ENCODE results near the gene NDUFA6.
A peak's percentile ranks its signal among the peaks of the same experiment; 100 is the strongest.
"Not testable (repeated sequence)": the region's sequence is repeated elsewhere in the genome, so short reads cannot be mapped to it uniquely, and the experiment has no call there.

The NDUFA6 gene

DNA sequence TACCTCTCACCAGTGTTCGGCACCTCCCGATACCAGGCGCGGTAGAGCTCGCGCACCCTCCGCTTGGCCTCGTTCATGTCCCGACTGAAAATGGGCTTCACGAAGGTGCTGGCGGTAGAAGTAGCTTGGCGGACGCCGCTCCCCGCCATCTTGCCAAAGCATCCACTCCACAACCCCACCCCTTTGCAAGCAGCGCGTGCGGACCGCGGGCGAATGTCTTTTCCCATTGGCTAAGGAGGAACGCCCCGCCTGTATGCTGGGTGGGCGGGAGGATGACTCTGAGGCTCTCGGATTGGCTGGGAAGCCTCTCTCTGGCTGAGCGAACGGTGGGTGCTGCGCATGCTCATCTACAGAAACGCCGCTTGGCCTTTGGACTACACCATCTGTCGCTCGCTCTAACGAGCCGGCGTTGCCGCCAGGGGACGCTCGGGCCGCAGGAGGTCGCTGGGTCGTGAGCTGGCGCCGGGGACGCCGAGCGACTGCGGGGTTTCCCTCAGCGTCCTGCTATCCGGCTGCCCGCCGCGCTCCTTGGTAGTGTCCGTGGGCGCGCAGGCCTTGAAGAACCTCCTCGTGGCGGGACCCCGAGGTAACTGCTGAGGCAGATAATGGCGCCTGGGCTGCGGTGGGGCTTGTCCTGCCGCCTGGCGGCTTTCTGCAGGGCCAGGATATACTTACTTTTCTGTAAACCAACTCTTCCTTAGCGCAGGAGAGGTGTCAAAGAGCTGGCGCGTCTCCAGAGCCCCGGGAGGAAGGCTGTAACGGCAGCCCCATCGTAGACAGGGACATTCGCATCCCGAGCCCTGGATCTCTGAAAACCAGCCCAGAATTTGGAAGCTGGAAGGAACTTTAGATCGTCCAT is at the start of gene NDUFA6:
TSS of gene NDUFA6 (minus strand) at position 177 of the 859 bp plus-strand sequence. CDS start at position 149, 28 bp downstream.
- peak; percentile 60 for DNase-seq

GRCh38 chr22:42140153-42140552 is 49.6 kb upstream of the NDUFA6 start:
- DNase-seq: not testable (repeated sequence)

GRCh38 chr22:42139508-42139907 is 48.9 kb upstream of the NDUFA6 start:
- not testable (repeated sequence) for DNase-seq

GRCh38 chr22:42138972-42139371 is 48.4 kb upstream of the NDUFA6 start:
- DNase-seq: no peak

- DNase-seq: no peak
Measured at GRCh38 chr22:42138122-42138770, 47.7 kb upstream of the NDUFA6 start.

DNA sequence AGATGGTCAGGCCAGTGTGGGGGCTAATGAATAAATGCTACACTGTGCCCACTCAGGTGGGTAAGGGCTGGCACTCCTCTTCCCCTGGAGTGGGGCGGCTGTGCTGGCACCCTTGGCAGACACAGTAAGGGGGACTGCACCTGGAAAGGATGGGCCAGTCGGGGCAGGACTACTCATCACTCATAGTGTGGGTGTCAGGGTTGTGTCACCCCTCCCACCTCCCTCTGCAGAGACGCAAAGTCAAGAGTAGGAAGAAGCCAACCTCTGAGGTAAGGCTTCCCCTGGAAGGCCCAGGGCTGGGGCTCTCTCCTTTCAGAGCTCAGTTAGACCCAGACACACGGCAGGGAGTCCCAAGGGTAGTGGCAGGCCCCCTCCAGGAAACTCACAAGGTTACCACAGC is 45.1 kb upstream of the NDUFA6 start:
- not testable (repeated sequence) for DNase-seq

DNA sequence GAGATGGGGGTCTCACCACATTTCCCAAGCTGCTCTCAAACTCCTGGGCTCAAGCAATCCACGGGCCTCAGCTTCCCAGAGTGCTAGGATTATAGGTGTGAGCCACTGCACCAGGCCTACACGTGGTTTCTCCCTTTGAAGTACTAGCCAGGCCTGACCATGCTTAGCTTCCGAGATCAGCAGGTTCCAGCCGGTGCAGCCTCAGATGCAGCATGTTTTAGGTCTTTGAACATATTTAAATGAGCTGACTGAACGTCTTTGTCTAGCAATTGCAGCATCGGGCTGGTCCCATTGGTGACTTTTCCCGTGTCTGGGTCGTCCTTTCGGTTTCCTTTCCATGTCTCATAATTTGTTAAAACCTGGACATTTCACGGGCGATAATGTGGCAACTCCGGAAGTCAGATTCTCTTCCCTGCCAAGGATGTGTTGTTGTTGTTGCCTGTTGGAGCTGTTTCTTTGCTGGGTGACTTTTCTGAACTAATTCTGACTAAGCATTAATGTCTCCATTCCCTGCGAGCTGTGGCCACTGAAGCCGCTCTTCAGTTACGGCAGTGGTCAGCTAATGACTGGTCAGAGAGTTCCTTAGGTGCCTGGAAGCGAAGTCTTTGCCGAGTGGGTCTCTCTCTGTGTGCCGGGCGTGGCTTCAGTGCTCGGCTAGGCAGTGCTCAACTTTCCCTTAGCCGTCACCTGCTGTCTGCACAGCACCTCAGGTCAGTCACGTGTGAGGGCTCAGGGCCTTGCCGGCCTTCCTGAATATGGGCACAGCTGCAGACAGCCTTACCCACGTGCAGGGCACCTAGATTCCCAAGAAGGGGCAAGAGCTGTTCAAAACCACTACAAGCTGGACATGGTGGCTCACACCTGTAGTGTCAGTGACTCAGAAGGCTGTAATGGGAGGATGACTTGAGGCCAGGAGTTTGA is 43.8 kb upstream of the NDUFA6 start:
- no peak for DNase-seq

DNA sequence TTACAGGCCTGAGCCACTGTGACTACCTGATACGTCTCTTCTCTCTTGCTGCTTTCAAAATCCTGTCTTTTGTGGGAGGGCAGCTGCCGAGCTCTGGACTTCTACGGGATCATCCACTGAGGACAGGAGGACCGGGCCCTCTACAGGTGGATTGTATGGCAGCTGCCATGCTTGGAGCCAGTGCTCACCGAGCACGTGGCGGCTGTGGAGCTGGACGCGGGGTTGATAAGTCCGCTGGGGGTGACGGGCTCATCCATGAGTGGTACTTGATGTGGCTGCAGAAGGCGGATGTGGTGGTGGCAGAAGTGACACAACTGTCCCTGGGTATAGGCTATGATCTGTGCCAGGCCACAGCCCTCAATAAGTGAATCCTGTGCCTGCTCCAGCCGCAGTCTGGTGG is 41.9 kb upstream of the NDUFA6 start:
- DNase-seq: no peak

DNA sequence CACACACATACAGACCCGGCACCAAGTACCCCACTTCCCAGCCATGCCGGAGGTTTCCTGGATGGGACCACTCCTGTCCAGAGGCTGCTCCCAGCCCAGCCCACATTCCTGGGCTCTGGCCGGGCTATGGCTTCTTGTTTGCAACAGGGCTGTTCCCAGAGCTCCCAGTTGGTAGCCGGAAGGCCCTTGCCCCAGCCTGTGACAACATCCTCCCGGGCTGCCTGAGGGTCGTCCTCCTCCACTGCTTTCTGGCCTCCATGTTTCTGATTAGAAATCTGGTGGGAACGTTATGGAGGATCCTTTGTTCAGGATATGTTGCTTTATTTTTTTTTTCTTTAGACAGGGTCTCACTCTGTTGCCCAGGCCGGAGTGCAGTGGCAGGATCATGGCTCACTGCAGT is 41.0 kb upstream of the NDUFA6 start:
- no peak for DNase-seq

DNA sequence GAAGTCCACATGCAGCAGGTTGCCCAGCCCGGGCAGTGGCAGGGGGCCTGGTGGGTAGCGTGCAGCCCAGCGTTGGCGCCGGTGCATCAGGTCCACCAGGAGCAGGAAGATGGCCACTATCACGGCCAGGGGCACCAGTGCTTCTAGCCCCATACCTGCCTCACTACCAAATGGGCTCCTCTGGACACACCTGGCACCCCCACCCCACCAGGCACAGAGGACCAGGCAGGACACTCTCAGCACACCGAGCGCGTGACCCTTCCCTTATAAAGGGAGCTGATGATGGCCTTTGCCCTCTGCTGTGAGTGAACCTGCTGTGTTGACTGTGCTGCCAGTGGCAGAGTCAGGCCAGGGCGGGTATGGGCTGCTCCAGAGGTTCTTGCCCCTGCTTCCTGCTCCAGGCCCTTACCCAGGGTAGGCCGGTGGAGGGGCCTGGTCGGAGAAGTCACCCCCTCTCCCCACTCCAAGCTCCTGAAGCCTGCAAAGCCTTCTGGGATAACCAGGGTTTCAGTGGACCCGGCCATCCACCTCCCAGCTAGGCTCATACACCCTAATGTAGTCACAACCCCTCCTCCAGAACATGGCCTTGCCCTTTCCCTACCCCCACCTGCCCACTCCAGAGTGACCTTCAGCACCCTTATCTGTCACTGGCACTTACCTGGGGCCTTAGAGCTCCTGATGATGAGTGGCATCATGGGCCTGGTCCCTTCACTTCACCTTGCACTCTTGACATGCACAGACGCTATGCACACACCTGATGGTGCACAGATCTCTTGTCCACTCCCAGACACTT is 40.3 kb upstream of the NDUFA6 start, which contains the start of gene CYP2D6:
TSS of gene CYP2D6 (minus strand) at position 172 of the 793 bp plus-strand sequence. CDS start at position 153, 19 bp downstream.
- DNase-seq: not testable (repeated sequence)

DNA sequence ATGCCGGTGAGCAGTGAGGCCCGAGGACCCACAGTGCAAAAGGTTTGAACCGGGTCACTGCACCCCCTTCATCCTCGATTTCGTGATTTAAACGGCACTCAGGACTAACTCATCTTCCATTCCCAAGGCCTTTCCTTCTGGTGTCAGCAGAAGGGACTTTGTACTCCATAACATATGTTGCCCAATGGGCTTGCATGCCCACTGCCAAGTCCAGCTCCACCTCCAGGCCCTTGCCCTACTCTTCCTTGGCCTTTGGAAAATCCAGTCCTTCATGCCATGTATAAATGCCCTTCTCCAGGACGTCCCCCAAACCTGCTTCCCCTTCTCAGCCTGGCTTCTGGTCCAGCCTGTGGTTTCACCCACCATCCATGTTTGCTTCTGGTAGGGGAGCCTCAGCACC is 39.6 kb upstream of the NDUFA6 start:
- not testable (repeated sequence) for DNase-seq

DNA sequence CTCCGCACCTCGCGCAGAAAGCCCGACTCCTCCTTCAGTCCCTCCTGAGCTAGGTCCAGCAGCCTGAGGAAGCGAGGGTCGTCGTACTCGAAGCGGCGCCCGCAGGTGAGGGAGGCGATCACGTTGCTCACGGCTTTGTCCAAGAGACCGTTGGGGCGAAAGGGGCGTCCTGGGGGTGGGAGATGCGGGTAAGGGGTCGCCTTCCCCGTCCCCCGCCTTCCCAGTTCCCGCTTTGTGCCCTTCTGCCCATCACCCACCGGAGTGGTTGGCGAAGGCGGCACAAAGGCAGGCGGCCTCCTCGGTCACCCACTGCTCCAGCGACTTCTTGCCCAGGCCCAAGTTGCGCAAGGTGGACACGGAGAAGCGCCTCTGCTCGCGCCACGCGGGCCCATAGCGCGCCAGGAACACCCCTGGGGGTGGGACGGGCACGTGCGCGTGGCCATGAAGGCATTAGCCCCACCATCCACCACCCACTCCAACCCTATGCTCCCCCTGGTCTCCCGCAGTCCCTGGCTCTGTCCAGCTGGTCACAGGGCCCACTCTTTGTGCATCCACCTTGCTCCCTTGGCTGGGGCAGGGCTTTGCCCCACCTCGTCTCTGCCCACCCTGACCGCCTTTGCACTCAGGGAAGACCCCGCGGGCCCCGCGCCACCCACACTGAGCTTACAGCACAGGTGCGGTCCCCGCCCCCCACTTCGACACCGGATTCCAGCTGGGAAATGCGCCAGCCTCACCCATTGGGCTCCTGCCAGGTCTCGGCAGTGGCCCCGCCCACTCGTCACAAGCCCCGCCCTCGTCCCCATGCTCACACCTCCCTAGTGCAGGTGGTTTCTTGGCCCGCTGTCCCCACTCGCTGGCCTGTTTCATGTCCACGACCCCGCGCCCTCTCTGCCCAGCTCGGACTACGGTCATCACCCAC is 38.5 kb upstream of the NDUFA6 start:
- not testable (repeated sequence) for DNase-seq

DNA sequence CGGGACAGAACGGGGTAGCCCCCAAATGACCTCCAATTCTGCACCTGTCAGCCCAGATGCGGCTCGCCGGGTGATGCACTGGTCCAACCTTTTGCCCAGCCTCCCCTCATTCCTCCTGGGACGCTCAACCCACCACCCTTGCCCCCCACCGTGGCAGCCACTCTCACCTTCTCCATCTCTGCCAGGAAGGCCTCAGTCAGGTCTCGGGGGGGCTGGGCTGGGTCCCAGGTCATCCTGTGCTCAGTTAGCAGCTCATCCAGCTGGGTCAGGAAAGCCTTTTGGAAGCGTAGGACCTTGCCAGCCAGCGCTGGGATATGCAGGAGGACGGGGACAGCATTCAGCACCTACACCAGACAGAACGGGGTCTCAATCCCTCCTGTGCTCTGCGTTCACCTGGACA is 37.4 kb upstream of the NDUFA6 start:
- DNase-seq: not testable (repeated sequence)

DNA sequence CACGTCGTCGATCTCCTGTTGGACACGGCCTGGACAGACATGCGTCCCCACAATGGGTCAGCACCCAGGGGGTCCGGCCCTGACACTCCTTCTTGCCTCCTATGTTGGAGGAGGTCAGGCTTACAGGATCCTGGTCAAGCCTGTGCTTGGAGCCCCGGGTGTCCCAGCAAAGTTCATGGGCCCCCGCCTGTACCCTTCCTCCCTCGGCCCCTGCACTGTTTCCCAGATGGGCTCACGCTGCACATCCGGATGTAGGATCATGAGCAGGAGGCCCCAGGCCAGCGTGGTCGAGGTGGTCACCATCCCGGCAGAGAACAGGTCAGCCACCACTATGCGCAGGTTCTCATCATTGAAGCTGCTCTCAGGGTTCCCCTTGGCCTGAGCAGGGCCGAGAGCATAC is 37.0 kb upstream of the NDUFA6 start:
- DNase-seq: no peak

DNA sequence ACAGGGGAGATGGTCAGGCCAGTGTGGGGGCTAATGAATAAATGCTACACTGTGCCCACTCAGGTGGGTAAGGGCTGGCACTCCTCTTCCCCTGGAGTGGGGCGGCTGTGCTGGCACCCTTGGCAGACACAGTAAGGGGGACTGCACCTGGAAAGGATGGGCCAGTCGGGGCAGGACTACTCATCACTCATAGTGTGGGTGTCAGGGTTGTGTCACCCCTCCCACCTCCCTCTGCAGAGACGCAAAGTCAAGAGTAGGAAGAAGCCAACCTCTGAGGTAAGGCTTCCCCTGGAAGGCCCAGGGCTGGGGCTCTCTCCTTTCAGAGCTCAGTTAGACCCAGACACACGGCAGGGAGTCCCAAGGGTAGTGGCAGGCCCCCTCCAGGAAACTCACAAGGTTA is 33.0 kb upstream of the NDUFA6 start:
- DNase-seq: not testable (repeated sequence)

- DNase-seq: not testable (repeated sequence)
Measured at GRCh38 chr22:42120231-42121021, 29.9 kb upstream of the NDUFA6 start.

DNA sequence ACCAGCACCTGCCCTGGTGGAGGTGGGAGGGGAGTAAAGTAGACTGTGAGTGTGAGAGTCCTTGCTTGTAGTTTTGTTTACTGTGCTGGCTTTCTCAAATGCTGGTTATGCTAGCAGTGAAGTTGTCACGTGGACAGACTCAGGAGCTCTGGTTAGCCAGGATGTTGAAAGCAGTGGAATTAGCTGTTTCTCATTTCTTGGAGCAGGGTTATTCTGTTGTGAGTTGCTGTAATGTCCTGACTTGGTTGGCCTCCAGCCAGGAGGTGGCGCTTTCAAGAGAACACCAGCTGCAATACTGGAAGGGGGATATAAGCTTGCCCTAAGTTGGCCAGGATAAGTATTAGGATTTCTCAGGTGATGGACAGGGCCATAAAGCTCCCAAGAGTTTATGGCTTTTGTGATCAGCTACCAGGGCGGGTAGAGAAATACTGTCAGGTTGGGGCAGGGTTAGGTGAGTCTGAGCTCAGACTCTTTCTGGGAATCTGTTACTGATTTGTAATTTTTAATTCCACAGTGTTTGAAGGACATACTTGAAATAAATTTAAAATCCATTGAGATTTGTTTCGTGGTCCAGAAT is 26.4 kb upstream of the NDUFA6 start:
- no peak for DNase-seq

- DNase-seq: not testable (repeated sequence)
Measured at GRCh38 chr22:42115420-42115830, 24.9 kb upstream of the NDUFA6 start.

DNA sequence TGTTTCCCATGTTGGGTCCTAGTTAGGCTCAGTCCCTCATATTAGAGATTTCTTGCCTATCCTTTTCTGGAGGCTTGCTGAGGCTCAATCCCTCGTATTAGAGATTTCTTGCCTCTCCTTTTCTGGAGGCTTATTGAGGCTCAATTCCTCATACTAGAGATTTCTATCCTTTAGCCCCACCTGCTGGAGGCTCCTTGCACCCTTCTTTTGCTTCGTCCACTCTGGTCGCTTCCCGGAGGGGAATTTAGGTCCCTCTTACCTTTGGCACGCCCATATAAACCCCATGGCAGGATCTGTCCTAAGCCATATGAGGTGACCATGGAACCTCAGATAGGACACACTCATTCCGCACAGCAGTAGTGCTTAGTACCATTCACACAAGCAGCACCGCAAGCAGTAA is 24.1 kb upstream of the NDUFA6 start:
- no peak for DNase-seq

GRCh38 chr22:42112793-42113192 is 22.2 kb upstream of the NDUFA6 start:
- DNase-seq: not testable (repeated sequence)

Measured in 8988T (cell line).